ENCODE results near the gene PFKL.

Gene PFKL

GRCh38 chr21:44365251-44365966, 65.6 kb downstream of the PFKL start:
- DNase-seq: no peak

DNA sequence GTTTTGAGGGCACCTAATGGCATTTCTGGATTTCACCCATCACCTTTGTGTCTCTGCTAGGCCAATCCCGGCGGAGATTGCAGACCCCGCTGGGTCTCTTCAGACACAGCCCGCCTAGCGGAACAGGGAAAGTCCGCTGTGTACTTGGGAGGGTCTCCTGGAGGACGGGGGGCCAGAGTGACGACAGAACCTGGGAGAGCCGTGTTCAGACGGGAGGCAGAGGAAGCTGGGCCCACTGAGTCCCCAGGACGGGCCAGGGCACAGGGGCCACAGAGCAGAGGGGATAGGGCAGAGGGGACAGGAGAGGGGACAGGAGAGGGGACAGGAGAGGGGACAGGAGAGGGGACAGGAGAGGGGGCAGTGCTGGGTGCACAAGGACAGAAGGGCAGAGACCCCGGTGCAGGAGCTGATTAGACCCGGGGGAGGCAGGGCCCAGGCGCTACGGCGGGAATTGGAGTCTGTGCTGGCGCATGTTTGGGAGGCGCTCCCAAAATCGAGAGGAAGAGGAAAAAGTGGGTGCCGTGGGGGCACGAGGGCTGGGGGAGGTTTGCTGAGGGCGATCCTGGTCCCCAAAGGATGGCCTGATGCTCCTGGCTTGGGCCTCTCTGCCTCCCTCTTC, 66.2 kb downstream of the PFKL start:
- DNase-seq: no peak

DNA sequence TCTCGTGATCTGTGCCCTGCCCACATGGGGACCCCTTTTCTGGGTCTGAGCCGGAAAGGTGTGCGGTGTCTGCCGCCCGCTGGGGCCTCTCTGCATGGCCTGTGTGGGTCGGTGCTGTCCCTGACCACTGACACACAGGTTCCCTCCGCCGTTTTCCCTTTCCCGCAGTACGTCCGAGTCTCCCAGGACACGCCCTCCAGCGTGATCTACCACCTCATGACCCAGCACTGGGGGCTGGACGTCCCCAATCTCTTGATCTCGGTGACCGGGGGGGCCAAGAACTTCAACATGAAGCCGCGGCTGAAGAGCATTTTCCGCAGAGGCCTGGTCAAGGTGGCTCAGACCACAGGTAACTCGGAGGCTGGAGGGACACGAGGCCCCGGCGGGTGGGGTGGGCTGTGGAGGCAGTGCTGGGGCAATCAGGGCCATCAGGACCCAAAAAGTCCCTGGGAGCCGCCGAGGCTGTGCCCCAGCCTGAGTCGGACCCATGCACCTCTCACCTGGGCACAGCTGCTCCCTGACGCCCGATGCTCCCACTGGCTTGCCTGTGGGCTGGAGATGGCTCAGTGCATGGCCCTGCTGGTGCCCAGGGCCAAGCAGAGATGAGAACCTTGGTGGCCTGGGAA, 66.8 kb downstream of the PFKL start:
- DNase-seq: no peak

- no peak for DNase-seq
These were observed 69.0 kb downstream of the PFKL start for GRCh38 chr21:44368711-44369446.

DNA sequence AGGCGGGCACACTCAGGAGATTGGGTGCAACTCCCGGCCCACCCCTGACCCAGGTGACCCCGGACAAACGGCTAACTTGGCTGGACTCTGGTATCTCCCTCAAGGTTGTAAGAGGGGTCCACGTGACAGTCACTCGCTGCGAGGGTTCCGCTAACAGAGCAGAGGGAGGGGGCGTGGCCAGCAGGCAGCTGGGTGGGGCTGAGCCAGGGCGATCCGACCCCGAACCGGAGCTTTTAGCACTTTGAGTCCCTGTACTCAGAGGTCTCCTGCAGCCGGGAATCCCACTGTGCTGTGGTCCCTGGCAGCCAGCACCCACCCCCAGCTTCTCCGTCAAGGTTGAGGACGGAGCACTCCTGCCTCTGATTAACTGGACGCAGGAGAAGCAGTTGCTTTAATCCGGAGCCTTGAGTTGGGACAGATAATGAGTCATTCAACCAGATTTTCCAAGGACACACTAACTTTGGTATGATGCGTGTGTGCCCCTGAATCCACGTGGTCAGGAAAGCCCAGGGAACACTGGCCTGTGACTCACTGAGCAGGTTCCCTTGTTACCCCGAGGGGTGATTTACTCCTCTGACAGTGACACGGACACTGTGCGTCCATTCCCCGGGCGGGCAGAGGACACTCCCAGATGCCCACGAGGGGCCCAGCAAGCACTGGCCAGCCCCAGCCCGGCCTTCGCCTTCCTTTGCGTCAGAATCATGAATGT, 70.3 kb downstream of the PFKL start:
- DNase-seq: peak in 3 of 4 experiments; percentile 26 to 58 (median 50)

GRCh38 chr21:44370786-44371410, 71.0 kb downstream of the PFKL start:
- DNase-seq: no peak

- DNase-seq: no peak
These were observed 71.7 kb downstream of the PFKL start for GRCh38 chr21:44371596-44371995.

DNA sequence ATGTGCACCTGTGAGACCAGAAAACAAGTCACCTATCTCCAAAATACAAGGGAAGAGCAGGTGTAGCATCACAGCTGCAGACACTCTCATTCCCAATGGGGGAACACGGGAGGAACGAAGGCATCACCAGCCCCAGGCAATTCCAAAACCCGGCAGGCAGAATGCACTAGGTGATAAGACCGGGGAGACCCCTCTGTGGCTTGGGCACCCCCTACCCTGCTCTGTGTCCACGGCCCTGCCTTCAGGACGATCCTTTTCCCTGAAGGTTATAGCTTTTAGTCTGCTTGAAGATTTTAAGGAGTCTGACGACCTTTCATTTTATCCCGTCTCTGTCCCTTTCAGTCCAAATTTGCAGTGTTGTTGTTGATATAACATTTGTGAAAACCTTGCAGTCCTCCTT, 72.8 kb downstream of the PFKL start:
- DNase-seq: no peak

DNA sequence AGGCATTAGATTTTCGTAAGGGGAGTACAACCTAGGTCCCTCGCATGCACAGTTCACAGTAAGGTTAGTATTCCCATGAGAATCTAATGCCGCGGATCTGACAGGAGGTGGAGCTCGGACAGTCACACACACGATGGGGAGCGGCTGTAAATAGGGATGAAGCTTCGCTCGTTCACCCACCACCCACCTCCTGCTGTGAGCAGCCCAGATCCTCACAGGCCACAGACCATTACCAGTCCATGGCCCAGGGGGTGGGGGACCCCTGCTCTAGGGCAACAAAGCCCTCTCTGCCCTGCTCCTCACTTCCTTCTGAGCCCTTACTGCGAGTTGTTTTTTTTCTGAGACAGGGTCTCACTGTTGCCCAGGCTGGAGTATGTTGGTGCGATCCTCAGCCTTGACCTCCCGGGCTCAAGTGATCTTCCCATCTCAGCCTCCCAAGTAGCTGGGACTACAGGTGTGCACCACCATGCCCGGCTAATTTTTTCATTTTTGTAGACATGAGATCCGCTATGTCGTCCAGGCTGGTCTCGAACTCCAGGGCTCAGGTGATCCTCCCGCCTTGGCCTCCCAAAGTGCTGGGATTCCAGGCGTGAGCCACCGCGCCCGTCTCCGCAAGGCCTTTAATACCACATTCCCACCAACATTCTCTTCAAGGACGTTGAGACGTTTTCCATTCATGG, 74.9 kb downstream of the PFKL start:
- DNase-seq: no peak

DNA sequence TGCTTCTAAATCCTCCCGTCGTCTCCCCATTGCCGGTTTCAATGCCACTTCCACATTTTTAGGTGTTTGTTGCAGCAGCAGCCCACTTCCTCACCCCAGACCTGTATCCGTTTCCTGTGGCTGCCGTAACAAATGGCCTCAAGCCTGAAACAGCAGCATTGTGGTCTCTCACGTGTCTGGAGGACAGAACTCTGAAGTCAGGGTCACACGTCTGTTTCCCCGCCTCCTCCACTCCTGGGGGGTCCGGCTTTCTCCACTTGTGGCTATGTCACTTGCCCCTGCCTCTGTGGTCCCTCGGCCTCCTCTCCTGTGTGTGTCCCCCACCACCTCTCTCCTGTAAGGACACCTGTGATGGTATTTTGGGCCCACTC, 75.4 kb downstream of the PFKL start:
- DNase-seq: peak; percentile 76 to 85 (median 84)

- DNase-seq: no peak
These were observed 75.9 kb downstream of the PFKL start for GRCh38 chr21:44375761-44376241.

- no peak for DNase-seq
These were observed 76.8 kb downstream of the PFKL start for GRCh38 chr21:44376606-44377005.
